ENCODE results near the gene EIF2AK3.
"Not testable (repeated sequence)": the region's sequence is repeated elsewhere in the genome, so short reads cannot be mapped to it uniquely, and the experiment has no call there.

EIF2AK3 gene

DNA sequence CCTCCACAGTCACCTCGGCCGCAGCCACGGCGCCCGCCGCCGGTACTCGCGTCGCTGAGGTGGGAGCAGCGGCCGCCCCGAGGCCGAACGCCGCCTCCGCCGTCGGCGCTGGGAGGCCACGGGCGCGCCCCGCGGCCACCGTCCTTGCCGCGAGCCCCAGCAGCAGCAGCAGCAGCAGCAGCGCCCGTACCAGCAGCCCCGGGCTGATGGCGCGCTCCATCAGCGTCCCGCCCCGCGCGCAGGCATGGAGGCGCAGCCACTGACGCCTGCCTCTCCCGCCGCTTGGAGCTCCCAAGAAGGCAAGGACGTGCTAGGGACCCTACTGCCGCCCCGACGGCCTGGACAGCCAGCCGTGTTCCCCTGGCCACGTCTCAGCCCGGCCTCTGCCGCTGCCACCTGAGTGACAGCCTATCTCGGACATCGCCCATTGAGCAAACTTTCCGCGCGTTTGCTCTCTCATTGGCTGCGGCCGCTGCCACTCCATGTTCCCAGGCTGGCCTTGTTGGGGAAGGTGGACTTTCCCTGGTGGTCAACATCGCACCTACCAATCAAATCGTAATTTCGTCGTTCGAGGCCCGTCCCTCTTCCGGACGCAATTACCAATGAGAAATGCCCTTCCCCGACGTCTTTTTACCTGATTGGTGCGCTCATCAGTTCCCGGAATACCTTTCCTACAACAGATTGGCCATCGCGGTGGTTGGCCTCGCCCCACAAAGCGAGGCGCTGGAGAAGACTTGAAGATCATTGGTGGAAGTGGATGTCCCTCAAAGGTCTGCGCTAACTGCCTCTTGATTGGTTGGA is at the start of gene EIF2AK3:
Gene EIF2AK3, minus strand, starts transcription at position 410 of the 801 bp plus-strand sequence. Its CDS starts 190 bp downstream, at position 220.
- DNase-seq (ENCODE audit: low spot score), result peak; percentile 98

DNA sequence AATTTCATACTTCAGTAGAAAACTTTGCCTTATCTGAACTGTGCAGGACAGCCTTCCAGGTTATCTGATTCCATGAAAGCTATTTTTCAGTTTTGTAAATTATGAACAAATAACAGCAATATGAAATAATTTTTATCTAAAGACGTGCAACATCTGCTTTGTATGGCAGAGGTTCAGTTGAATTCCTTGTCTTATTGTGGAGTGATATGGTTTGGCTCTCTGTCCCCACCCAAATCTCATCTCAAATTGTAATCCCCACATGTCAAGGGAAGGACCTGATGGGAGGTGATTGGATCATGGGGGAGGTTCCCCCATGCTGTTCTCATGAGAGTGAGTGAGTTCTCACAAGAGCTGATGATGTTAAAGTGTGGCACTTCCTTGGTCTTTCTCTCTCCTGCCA is 46.1 kb upstream of the EIF2AK3 start:
- no peak for DNase-seq (ENCODE audit: low spot score)

DNA sequence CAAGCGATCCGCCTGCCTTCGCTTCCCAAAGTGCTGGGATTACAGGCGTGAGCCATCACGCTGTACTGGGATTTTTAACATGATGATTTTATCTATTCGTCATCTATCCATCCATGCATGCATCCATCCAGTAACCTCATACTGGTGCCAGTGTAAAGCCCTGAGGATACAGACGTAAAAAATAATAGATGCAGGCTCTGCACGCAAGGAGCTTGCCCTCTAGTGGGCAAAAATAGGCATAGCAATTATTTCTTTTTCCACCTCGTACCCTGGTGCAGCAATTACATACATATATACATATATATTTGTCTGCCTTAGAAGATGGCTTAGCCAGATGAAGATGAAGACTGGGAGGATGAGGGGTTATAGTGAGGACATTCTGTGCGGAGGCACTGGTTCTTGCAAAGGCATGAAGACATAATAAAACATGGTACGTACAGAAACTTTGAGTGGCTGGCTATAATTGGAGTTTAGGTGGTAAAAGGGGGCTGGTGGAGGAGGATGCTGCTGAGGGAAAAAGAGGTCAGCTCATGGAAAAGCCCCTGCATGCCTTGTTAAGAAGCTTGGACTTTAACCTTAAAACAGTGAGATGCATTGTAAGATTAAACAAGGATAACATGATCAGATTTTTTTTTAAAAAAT is 44.6 kb upstream of the EIF2AK3 start:
- peak; percentile 72 for DNase-seq (ENCODE audit: low spot score)

DNA sequence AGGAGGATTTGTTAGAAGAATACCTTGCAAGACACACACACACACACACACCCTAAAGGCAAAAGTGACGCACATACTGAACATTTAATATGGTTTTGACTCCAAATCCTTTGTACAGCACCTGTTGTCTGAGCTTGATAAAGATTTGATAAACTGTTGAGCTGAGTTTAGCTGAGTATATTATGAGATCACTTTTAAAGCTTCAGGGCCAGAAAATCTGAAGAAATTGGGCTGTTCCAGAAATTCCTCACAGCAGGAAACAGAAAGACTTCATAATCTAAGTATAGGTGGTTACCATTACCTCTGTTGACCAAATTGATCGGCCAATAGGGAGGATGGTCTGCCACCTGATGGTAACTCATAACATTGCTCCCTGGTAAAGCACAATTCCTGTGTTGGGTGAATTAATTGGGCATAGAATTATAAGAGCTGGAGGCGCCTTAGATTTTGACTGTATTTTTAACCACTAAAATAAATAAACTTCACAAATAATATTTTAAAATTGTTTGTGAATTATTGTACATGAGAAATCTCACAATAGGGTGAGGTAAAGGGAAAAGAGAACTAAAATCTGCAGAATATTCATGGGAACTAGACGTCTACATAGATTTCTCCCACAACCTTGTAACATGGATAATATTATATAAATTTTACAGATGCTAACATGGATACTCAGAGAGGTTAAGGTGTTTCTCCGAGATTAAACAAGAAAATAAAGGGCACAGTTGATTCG is 42.4 kb upstream of the EIF2AK3 start:
- DNase-seq (ENCODE audit: low spot score), result peak; percentile 67

DNA sequence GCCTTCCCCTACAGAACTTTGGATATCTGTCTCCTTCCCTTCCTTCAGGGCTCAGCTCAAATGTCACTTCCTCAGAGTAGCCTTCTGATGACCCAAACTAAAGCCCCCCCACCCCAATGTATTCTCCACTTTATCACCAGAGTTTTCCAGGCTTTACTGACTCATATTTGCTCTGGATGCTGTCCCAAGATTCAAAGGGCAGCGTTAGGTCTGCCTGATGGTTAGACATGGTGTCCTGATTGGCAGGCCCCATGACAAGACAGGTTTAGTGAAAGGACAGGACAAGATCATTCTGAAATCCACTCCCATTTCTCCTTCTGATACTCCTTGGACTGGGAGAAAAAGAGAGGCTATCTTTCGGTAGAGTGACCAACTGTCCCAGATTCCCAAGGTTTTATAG is 41.6 kb upstream of the EIF2AK3 start:
- DNase-seq (ENCODE audit: low spot score), result no peak

DNA sequence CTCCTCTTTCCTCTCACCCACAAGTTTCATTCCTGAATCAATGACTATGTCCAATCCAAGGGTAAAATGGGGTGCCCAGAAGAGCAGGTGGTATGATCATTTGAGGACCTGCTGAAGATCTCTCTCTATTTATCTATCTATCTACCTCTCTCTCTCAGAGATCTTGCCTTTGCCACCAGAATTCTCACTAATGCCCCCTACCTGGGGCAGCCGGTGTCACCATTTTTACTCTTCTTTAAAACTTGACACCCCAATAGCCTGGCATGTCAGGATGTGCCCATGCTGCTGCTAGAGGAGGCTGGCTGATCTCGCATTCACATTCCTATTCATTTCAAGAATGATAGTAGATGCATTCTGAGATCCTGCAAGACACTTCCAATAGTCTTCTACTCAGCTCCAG is 40.0 kb upstream of the EIF2AK3 start:
- no peak for DNase-seq (ENCODE audit: low spot score)

DNA sequence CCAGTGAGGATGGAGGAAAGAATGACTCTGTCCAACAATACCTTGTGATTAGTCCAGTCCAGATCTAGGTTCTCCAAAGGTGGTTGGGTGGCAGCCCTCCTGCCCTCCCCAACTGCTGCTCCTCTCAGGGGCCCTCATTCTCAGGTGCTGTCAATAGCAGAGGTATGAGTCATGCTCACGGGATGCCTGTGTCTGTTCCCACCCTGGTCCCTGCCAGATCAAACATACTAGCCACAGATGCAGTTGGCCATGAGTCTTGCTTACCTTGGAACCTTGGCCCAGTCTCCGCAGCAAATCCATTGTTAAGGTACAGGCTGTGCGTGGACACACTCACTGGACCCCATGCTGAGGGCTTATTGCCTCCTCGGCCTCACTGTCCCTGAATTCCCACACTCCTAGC is 39.3 kb upstream of the EIF2AK3 start:
- DNase-seq (ENCODE audit: low spot score), result no peak

DNA sequence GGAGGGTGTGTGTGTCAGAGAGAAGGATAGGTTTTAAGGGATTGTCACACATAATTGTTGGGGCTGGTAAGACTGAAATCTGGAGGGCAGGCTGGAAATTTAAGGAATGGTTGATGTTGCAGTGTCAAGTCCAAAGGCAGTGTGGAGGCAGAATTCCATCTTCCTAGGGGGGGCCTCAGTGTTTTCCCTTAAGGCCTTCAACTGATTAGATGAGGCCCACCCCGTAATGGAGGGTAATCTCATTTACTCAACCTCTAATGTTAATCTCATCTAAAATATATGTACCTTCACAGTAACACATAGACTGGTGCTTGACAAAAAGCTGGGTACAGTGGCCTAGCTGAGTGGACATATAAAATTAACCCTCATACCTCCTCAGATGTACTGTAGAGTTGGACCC is 33.4 kb upstream of the EIF2AK3 start:
- no peak for DNase-seq (ENCODE audit: low spot score)

DNA sequence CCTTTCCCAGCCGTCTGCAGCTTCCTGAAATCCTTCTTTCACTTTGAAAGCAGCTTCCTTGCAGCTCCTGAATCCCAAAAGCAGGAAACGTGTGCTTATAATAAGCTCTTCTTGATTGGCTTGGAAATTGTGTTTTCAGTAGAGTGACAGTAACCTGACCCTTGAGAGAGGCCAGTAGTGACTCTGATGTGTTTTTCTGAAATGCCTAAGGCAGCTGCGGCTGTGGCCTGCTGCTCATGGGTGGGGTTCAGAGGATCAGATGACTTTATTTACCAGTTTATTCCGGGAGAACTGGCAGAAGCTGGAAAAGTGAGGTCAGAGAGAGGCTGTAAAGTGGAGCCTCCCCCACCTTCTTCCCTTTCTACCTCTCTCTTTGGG is 32.3 kb upstream of the EIF2AK3 start:
- DNase-seq (ENCODE audit: low spot score), result peak; percentile 57

DNA sequence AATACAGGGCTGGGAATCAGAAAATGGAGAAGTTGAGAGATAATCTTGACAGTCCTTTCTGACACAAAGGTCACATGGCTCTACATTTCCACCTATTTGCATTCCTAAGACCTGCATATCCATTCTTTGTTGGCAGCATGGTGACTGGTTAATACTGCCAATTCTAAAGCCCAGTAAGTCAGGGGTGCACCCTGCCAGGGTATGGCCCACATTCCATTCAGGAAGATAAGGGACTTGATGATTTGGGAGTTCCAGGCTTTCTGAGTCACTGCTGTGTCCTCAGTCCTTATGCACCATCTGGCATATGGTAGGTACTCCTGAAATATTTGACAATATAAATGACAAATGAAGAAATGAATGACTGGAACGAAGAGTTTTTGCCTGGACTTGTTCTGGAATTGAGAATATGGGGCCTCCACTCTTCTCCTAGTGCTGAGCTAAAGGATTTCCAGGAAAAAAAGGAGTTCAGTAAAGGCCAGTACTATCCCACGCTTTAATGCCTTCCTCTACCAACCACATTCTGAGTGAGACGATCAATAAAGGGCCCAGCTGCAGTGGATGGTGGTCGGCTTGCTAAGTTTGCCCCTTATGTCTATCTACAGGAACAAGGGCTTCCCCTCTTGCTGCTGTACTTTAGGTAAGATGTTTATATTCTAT is 31.7 kb upstream of the EIF2AK3 start:
- DNase-seq (ENCODE audit: low spot score), result peak; percentile 42

DNA sequence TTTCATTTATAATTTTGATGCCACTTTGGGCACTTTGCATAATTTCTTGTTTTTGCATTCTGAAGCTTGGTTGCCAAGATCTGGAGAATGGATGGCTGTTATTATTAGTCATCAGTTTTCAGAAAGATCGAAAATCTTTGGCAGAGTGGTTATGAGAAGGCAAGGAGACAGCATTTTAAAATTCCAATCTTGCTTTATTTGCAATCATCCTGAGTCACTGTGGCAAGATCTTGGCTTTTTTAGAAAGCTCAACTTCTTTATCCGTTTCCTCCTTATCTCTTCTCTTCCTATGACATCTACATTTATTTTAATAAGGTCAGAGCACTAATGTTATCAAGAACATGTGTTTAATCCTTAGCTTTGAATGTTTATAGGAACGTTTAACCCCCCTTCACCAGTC is 31.1 kb upstream of the EIF2AK3 start:
- DNase-seq (ENCODE audit: low spot score), result peak; percentile 65

DNA sequence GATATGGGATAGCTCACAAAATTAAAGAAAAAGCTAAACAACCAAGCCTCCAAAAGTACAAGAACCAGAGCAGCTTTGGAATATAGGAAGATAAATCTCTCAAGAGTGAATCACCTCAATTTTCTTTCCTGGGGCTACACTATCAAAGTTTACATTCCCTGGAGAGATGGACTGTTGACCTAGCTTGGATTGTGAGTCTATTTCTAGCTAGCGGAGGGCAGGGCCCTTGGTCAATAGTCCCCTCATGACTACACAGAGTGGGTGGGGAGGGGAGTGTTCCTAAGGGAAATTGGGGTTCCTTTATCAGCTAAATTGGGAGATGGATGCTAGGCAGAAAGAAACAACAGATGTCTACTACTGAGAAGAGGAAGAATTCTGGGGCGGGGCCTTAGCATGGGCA is 29.9 kb upstream of the EIF2AK3 start:
- DNase-seq (ENCODE audit: low spot score), result no peak

DNA sequence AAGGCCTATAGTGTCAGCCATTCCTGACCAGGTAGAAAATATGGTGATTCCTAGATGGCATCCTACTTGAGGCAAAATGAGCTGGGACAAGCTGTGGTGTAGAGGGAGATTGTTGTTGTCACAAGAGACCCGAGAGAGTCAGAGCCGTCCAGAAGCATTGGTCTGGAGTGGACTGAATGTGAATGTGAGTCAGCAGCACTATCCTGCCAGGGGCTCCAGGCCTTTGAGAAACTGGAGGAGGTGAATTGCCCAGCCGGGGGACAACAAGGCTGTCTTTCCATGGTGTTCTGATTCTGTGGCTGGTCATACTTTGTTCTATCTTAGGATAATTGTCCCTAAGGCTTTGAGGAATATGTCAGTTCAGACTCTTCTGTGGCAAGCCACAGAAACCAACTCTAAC is 29.4 kb upstream of the EIF2AK3 start:
- peak; percentile 35 for DNase-seq (ENCODE audit: low spot score)

DNA sequence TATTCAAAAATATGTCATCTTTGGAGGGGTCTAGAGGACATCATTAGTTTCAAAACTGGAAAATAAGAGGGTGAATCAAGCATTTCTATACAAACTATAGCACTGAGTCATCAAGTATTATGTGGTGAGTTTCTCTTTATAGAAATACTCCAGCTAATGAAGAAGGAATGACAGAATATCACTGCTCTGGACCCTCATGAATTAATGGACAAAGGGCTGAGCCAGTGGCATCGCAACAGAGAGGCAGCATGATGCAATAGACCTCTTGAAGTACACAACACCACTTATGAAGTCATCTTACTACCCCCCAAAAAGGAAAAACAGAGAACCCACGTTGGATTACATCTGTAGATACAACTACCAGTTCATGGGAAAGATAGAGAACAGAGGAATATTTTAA is 27.4 kb upstream of the EIF2AK3 start:
- DNase-seq (ENCODE audit: low spot score), result no peak

DNA sequence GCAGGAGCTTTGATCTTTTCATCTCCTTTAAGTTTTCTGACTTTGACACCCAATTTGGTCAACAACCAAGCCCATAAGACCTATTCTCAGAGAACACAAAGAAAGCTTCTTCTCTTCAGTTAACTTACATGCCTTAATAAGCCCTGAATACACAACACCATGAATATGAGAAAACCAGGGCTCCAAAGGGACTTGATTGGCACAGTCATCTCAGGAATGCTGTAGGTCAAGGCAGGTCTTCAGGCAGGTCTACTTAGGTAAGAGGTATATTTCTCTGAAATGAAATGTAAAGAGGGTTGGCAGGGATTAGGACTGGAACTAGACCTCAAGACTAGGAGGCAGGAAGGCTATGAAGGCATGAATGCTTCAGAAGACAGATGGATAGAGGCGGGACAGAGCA is 24.4 kb upstream of the EIF2AK3 start:
- DNase-seq (ENCODE audit: low spot score), result no peak

DNA sequence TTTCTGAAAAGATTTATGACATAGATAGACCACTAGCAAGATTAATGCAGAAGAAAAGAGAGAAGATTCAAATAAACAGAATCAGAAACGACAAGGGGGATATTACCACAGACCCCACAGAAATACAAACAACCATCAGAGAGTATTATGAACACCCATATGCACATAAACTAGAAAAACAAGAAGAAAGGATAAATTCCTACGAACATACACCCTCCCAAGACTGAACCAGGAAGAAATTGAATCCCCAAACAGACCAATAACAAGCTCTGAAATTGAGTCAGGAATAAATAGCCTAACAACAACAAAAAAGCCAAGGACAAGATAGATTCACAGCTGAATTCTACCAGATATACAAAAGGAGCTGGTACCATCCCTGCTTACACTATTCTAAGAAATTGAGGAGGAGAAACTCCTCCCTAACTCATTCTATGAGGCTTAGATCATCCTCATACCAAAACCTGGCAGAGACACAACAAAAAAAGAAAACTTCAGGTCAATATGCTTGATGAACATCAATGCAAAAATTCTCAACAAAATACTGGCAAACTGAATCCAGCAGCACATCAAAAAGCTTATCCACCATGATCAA is 18.1 kb upstream of the EIF2AK3 start:
- not testable (repeated sequence) for DNase-seq (ENCODE audit: low spot score)

DNA sequence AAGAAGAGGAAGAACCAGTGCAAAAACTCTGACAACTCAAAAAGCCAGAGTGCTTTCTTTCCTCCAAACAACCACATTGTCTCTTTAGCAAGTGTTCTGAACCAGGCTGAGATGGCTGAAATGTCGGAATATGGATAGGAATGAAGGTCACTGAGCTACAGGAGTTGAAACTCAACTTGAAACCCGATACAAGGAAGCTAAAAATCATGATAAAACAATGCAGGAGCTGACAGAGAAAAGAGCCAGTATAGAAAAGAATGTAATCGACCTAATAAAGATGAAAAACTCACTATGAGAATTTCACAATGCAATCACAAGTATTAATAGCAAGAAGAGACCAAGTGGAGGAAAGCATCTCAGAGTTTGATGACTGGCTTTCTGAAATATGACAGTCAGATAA is 15.0 kb upstream of the EIF2AK3 start:
- no peak for DNase-seq (ENCODE audit: low spot score)

DNA sequence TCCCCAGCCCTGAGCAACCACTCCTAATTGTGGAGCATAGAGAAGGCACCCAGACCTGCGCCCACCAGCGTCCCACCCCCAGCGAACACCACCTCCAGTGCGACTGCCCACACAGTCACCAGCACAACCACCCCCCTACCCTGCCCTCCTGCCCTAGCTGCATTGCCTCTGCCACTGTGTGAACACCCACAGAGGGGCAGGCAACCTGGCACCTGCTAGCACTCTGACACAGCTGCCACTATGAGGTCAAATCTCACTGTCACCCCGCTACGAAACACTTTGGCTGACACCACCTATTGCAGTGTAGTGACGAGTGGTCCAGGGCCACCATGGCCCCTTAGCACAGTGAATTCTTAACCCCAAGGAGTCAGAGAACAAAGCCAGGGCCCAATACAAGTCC is 14.1 kb upstream of the EIF2AK3 start:
- no peak for DNase-seq (ENCODE audit: low spot score)

DNA sequence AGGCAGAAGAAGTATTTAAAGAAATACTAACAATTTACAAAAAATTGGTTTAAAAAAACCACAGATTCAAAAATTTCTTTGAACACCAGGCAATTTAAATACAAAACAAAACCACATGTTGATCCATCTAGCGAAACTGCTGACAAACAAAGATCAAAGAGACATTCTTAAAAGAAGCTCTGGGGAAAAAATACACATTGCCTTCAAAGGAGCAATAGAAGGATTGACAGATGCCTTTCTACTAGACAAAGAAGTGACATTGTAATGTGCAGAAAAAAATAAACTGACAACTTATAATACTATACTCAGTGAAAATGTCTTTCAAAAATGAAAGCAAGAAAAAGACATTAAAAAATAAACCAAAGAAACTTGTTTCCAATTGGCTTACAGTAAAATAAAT is 12.6 kb upstream of the EIF2AK3 start:
- no peak for DNase-seq (ENCODE audit: low spot score)

DNA sequence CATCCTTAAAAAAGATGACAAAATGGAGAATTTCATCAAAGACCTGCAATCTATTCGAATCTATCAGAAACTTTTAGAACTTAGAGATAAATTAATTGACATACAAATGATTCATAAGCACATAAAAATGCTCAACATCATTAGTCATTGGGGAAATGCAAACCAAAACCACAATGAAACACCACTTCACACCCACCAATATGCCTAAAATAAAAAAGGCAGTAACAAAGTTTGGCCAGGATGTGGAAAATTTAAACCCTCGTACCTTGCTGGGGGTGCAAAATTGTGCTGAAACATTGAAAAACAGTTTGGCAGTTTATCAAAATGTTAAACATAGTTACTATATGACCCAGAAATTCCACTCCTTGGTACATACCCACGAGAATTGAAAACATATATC is 11.5 kb upstream of the EIF2AK3 start:
- DNase-seq (ENCODE audit: low spot score), result no peak

DNA sequence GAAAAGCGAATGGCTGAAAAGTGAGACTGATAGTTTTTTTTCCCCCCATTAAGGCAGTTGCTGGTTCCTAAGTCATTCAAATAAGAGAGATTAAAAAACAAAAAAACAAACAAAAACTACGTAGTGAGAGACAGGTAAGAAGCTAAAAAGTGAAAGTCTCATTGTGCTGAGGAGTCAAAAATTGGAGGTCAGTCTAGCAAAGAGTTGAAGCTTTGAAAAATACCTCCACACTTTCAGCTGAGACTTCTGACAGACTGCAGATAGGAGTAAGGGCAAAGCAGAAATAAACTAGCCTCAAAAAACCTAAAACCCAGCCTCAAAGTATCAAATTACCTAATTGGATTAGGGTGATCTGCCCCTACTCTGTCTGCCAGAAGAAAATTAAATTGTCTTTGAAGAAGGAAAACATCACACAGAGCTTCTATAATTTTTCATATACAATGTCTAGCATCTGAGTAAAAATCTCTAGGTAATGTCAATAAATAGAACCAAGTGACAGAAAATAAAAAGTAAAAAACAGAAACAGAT is 10.9 kb upstream of the EIF2AK3 start:
- no peak for DNase-seq (ENCODE audit: low spot score)

DNA sequence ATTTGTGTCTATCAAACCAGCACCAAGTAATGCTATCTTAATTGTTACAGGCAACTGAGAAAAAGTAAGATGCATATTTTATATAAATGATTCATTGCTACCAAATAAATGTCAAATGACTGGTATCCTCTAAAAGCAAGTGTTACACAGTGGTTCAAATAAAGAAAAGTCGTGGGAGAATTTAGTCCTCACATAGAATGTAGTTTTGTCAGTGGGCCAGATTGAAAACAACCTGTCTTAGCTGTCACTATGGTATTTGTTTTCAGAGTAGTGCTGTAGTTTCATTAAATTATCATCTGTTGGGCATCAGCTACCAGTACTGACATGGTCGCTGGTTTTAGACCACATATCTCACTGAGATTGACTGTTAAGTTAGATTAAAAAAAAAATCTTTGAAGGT is 10.2 kb upstream of the EIF2AK3 start:
- no peak for DNase-seq (ENCODE audit: low spot score)
